IPS-NIHi11 (cell line): ENCODE data around the gene GREB1.
A peak's percentile ranks its signal among the peaks of the same experiment; 100 is the strongest.

Experiments used
- DNase-seq: peaks from one replicate; pipeline ENCODE4 v3.0.0; 2012; ENCODE audit warnings: mixed read lengths, low spot score

Gene GREB1

DNA sequence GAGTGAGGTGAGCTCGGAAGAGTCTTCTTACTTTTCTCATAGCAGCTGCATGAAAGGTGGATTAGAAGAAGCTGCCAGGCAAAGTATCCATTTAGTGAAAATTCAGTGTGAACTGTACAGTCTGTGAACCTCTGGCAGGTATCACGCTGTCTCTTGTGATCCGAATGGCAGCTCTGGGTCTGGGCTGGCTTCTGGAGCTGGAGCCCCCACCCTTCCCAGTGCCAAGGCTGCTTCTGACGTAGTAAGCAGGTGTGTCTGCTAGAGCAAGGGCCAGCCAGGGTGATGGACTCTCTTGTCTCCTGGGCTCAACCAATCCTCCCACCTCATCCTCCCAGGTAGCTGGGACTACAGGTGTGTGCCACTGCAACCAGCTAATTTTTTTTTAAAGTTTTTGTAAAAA lies 150.1 kb downstream of the GREB1 start:
- DNase-seq, result no peak

DNA sequence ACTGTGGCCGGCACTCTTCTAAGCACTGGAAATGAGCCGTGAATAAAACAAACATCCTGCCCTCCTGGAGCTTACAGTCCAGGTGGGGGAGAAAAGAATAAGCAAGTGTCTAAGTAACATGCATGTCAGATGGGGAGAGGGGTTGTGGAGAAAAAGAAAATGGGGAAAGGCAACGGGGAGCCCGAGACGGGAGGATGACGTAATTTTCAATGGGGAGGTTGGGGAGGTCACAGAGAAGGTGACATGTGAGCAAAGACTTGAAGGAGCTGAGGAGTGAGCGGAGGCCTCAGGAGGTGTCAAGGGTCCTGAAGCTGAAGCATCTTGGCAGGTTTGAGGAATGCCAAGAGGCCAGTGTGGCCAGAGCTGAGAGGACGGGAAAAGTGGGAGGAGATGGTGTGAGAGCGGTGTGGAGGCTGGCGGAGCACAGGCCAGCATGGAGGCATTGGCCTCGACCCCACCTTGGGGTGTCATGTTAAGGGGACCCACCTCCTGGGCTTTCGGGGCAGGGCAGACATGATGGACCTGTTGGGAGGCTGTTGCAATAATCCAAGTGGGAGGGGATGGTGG lies 151.1 kb downstream of the GREB1 start:
- no peak for DNase-seq

DNA sequence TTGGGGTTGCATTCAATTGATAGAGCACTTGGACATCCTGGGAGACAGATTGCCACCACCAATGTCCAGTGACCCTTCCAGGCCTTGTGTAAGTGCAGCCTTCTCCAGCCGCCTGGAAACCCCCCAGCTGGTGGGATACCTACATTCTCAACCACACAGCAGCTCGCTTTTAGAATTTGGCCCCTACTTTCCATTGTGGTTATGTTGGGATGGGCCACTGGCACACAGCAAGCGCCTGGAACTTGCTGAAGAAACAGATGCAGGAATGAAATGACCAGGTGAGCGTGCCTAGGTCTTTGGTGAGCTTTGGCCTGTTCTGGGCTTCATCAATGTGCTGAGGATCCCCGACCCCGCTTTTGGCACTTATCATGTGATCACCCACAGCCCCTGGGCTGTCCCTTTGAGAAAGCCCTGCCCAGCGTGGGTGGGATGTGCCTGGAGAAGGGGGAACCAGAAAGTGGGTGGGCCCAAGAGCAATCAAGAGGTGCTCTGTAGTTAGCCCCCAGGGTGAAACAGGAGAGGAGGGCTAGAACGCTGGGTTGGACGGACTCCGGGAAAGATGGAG lies 152.1 kb downstream of the GREB1 start:
- DNase-seq, result no peak

DNA sequence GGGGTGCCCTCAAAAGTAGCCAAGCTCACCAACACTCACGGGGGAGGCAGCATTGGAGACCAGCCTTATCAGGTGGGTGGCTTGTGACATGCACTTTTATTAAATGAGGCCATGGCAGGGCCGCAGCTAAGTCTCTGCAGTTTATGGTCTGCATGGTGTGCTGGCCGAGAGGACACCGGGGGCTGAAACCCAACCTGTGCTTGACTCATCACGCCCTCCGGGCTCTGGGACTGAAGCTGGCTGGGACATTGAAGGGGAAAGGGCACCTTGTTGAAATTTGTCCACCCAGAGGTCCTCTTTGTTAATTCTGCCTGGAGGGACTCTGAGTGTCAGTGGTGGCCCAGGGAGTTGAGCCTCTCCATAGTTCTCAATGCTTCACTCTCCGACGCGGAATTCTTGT lies 153.9 kb downstream of the GREB1 start:
- DNase-seq, result no peak

DNA sequence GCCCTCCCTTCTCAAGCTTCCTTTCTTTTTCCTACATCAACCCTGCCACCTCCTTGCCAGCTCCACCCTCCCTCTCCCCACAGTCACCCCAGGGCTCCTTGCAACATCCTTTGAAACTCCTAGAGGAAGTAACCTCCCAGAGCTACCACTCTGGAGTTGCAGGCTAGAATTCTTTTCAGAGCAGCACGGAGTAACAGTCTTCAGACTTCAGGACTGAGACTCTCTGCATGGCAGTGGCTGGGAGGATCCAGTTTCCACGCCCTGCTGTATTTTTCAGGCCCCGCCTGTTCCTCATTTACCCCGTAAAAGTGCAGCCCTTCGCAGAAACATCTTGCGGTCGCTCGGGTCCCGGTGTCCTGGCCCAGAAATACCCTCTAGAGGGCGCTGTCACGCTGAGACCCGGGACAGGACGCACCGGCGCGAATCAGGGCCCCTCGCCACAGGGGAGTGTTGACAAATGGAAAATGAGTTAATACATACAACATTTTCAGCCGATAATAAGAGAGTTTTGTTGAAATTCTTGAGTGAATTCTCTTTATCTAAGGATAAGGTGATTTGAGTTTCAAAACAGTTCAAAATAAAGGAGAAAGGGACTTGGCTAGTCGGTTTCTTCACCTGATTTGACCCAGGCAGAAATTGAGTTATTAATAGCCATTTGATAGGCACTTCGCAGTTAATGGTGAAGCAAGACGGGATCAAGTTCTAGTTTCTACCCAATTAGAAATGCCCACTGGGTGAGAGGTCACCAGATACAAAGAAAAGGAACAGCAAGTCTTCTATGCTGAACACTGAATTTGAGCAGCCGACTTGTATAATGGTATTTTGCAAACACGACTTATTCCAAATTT lies 154.6 kb downstream of the GREB1 start:
- DNase-seq, result peak; percentile 92

DNA sequence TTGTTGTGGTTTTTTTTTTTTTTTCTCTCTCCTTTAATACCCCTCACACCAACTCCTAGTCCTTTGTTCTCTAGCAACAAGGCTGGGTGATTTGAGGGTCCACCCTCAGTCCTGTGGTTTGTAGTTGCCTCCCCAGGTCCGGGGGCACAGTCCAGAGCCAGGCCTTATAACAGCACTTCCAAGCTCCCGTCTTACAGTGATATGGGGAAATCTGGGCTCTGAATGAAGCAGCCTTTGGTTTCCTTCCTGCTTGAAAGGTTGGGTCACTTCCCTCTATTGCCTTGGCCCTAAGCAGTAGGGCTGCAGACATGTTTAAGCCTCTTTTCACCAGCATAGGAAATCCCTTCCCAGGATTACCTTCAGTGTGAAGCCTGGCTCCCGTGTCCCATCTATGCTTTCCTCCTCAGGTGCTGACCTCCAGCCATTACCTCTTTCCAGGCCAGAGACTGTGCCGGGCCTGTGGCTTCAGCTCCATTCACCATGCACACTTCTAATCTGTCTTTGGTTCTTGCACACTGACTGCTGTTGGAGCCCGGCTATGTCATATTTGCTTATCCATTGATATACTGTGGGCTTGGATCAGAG lies 157.3 kb downstream of the GREB1 start:
- DNase-seq, result no peak
